Panc1 (cell line): ENCODE measurements around the gene IFI30. TPM values are rescaled to one million over a fixed set of nuclear protein-coding genes. Genes with fewer than 3 reads are reported as not detected.

Experiments used
- ATAC-seq: fragments of 200-7000 bp; cut with Tn5 transposase; 2 replicates; pipeline ENCODE4 v1.9.1; 2020; ENCODE audit warnings: mild to moderate bottlenecking, moderate library complexity
- BruUV-seq: library from RNA; stranded (reverse); fragments of 400-500 nt; replicated peaks from 2 replicates; lab custom pipeline; 2021; lab: Mats Ljungman, UMichigan
- CTCF ChIA-PET: fragments of 300-600 bp; sonication (Branson Sonifier 250); formaldehyde crosslinking; loops from one replicate; lab custom pipeline; 2022; ENCODE audit warnings: antibody characterized with exemption; lab: Charles Lee
- POLR2A ChIA-PET: fragments of 300-600 bp; sonication (Branson Sonifier 250); formaldehyde crosslinking; loops from one replicate; lab custom pipeline; 2022; ENCODE audit warnings: antibody characterized with exemption; lab: Charles Lee
- DNase-seq: peaks from one replicate; pipeline ENCODE4 v3.0.0-alpha.2; 2010; ENCODE audit warnings: low read depth, low spot score
- H3K27ac ChIP-seq: 2 replicates; pipeline ENCODE4 v1.5.1; 2011; ENCODE audit warnings: mild to moderate bottlenecking, low read length, inconsistent platforms
- H3K27me3 ChIP-seq: fragments of 200-500 bp; sonication (Bioruptor generic); 2 replicates; pipeline ENCODE4 v1.6.0; 2014; ENCODE audit warnings: low read length, inconsistent platforms; ENCODE audit not compliant: control insufficient read depth, insufficient read depth
- H3K36me3 ChIP-seq: fragments of 200-500 bp; sonication (Bioruptor generic); 2 replicates; pipeline ENCODE4 v1.5.1; 2014; ENCODE audit warnings: inconsistent platforms, mild to moderate bottlenecking, low read length, moderate library complexity; ENCODE audit not compliant: control insufficient read depth, insufficient read depth
- H3K4me1 ChIP-seq: 2 replicates; pipeline ENCODE4 v1.5.1; 2011; ENCODE audit warnings: inconsistent platforms, mild to moderate bottlenecking, low read length, moderate library complexity; ENCODE audit not compliant: control insufficient read depth, insufficient read depth
- H3K4me3 ChIP-seq, 2 experiments: 2 replicates each; pipeline ENCODE4 v1.5.1; 2011 to 2012; ENCODE audit warnings: low read depth in 2 of 2, low read length in 2 of 2, mild to moderate bottlenecking in 2 of 2, inconsistent platforms in 1 of 2, moderate library complexity in 1 of 2
- H3K9me3 ChIP-seq: fragments of 200-500 bp; sonication (Bioruptor generic); 2 replicates; pipeline ENCODE4 v1.5.1; 2014; ENCODE audit warnings: low read depth, mild to moderate bottlenecking, inconsistent platforms, low read length, moderate library complexity; ENCODE audit not compliant: control insufficient read depth, insufficient read depth
- CTCF ChIP-seq: fragments of 450-650 bp; IDR thresholded peaks from 2 replicates; pipeline ENCODE4 v1.5.1; 2017; ENCODE audit warnings: mild to moderate bottlenecking
- POLR2AphosphoS5 ChIP-seq: IDR thresholded peaks from 2 replicates; pipeline ENCODE4 v1.6.1; 2012; ENCODE audit warnings: mild to moderate bottlenecking, low read depth, low read length, moderate library complexity
- SIN3A ChIP-seq: IDR thresholded peaks from 2 replicates; pipeline ENCODE4 v1.6.1; 2012; ENCODE audit warnings: low read depth, mild to moderate bottlenecking, low read length, moderate library complexity, borderline replicate concordance; ENCODE audit not compliant: insufficient read depth
- TCF7L2 ChIP-seq: IDR thresholded peaks from 2 replicates; pipeline ENCODE4 v1.6.1; 2011; ENCODE audit warnings: mild to moderate bottlenecking, low read depth, low read length, inconsistent platforms
- in situ Hi-C: cut with HindIII; loops from 2 replicates; pipeline ENCODE4 v1.10.0; 2016; ENCODE audit warnings: low sequenced_read_pairs, low pct_unique_long_range_greater_than_20kb
- intact Hi-C: fragments of 100-400 bp; cut with micrococcal nuclease; formaldehyde crosslinking; loops from one replicate; pipeline ENCODE4 v1.10.0; 2022; ENCODE audit not compliant: unreplicated experiment
- total RNA-seq: library from RNA; stranded (reverse); gene quantifications from one replicate; pipeline ENCODE4 v1.2.1, GENCODE V29; 2021; ENCODE audit not compliant: unreplicated experiment
- TF ChIP-seq, protein P1 (sequence below), 2 experiments: IDR thresholded peaks; 2 replicates each; pipeline ENCODE4 v1.6.1; 2011 to 2012; ENCODE audit warnings: low read depth in 2 of 2, control low read depth in 1 of 2, low read length in 1 of 2, mild to moderate bottlenecking in 1 of 2, moderate library complexity in 1 of 2; ENCODE audit not compliant: insufficient read depth in 1 of 2

Gene IFI30
- total RNA-seq, 1 experiment from 2014 or later, result 39.7 TPM

- DNase-seq, result no peak
- H3K4me1 ChIP-seq, result no peaks in the 10 kb centered on the region
- H3K27me3 ChIP-seq, result no peaks in the 10 kb centered on the region
- H3K9me3 ChIP-seq, result no peaks in the 10 kb centered on the region
- no peak overlapping the region for H3K4me3 ChIP-seq
- ChIA-PET CTCF (no interaction called here), POLR2A (no interaction called here)
- intact Hi-C loops (no loop called here), in situ Hi-C loops (no loop called here)
- no TSS peak for BruUV-seq
- H3K27ac ChIP-seq, result no peak overlapping the region
- TF ChIP-seq, protein P1, sequence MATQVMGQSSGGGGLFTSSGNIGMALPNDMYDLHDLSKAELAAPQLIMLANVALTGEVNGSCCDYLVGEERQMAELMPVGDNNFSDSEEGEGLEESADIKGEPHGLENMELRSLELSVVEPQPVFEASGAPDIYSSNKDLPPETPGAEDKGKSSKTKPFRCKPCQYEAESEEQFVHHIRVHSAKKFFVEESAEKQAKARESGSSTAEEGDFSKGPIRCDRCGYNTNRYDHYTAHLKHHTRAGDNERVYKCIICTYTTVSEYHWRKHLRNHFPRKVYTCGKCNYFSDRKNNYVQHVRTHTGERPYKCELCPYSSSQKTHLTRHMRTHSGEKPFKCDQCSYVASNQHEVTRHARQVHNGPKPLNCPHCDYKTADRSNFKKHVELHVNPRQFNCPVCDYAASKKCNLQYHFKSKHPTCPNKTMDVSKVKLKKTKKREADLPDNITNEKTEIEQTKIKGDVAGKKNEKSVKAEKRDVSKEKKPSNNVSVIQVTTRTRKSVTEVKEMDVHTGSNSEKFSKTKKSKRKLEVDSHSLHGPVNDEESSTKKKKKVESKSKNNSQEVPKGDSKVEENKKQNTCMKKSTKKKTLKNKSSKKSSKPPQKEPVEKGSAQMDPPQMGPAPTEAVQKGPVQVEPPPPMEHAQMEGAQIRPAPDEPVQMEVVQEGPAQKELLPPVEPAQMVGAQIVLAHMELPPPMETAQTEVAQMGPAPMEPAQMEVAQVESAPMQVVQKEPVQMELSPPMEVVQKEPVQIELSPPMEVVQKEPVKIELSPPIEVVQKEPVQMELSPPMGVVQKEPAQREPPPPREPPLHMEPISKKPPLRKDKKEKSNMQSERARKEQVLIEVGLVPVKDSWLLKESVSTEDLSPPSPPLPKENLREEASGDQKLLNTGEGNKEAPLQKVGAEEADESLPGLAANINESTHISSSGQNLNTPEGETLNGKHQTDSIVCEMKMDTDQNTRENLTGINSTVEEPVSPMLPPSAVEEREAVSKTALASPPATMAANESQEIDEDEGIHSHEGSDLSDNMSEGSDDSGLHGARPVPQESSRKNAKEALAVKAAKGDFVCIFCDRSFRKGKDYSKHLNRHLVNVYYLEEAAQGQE (IDR thresholded peaks at IDR 0.05; ENCODE audit: insufficient read depth in 1 of 2, low read depth in 2 of 2, low read length in 1 of 2), result no peak
- TF ChIP-seq SIN3A (no peak), POLR2AphosphoS5 (no peak), CTCF (no peak), TCF7L2 (no peak)
- no peaks in the 10 kb centered on the region for H3K36me3 ChIP-seq
- no peak for ATAC-seq
Measured at GRCh38 chr19:18218159-18218558, 44.5 kb downstream of the IFI30 start.

DNA sequence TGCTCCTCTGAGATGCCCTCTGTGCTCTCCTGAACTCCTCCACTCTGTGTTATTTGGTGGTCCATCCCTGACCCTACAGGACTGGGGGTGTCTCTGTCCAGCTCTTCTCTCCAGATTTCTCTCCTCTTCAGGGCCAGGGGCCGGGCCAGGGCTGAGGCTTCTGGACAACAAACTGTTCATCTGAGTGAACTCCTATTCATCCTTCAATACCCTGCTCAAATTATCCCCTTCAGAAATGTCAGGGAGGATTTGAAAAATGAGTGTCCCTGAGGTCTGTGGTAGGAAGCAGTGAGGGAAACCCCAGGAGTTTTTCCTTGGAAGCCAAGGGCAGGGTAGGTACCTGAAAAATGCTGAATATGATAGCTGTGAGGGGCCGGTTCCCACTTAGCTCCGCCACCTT lies 45.0 kb downstream of the IFI30 start:
- ChIA-PET CTCF (interaction anchor here (0.5 kb wide), 1 partner anchor 19 kb away, joined by 7 read pairs; no protein-coding TSS in a partner anchor), POLR2A (no interaction called here)
- no peak overlapping the region for H3K4me3 ChIP-seq
- H3K36me3 ChIP-seq, result no peaks in the 10 kb centered on the region
- no peaks in the 10 kb centered on the region for H3K27me3 ChIP-seq
- no peaks in the 10 kb centered on the region for H3K4me1 ChIP-seq
- no peak for ATAC-seq
- in situ Hi-C loops, result no loop called here
- H3K9me3 ChIP-seq, result no peaks in the 10 kb centered on the region
- no peak overlapping the region for H3K27ac ChIP-seq
- TF ChIP-seq TCF7L2, result no peak
- no peak for TF ChIP-seq POLR2AphosphoS5
- TF ChIP-seq, protein P1 (IDR thresholded peaks at IDR 0.05; ENCODE audit: insufficient read depth in 1 of 2, low read depth in 2 of 2, low read length in 1 of 2), result no peak
- no peak for TF ChIP-seq CTCF
- TF ChIP-seq SIN3A, result no peak
- no TSS peak for BruUV-seq
- intact Hi-C loops, result no loop called here
- no peak for DNase-seq
